HEK293 (cell line): ENCODE measurements around the gene M1AP.

Experiments
- CTCF ChIA-PET: fragments of 350-600 bp; formaldehyde crosslinking; extraction: SDS; loops from one replicate; lab custom pipeline; 2021; ENCODE audit warnings: antibody characterized with exemption; lab: Yijun Ruan, JAX
- POLR2A ChIA-PET: fragments of 300-600 bp; formaldehyde crosslinking; extraction: SDS; loops from one replicate; lab custom pipeline; 2020; ENCODE audit warnings: antibody characterized with exemption, inconsistent platforms; lab: Yijun Ruan, JAX
- H3K27ac ChIP-seq: fragments of 200-500 bp; sonication (Bioruptor generic); 2 replicates; pipeline ENCODE4 v1.5.1; 2014; ENCODE audit warnings: low read depth, low read length, control low read depth, inconsistent platforms; ENCODE audit errors: extremely low read depth
- H3K36me3 ChIP-seq, 2 experiments: fragments of 200-500 bp in 1 of 2; sonication (Bioruptor generic) in 1 of 2; 1 replicate in 1 of 2; 2 replicates in 1 of 2; pipeline ENCODE4 v1.5.1; 2014 to 2017; ENCODE audit warnings: inconsistent platforms in 2 of 2, low read length in 2 of 2; ENCODE audit not compliant: control insufficient read depth in 2 of 2, insufficient read depth in 1 of 2
- H3K4me1 ChIP-seq: fragments of 200-500 bp; sonication (Bioruptor generic); 2 replicates; pipeline ENCODE4 v1.5.1; 2014; ENCODE audit warnings: mild to moderate bottlenecking, low read length, inconsistent platforms; ENCODE audit not compliant: control insufficient read depth, insufficient read depth
- H3K4me3 ChIP-seq: 2 replicates; pipeline ENCODE4 v1.5.1; 2011; ENCODE audit warnings: low read depth, mild to moderate bottlenecking, control low read depth, low read length, moderate library complexity
- H3K9me3 ChIP-seq: fragments of 200-500 bp; sonication (Bioruptor generic); 2 replicates; pipeline ENCODE4 v1.5.1; 2014; ENCODE audit warnings: low read depth, low read length, inconsistent platforms; ENCODE audit not compliant: control insufficient read depth, insufficient read depth
- TCF7L2 ChIP-seq: IDR thresholded peaks from 2 replicates; pipeline ENCODE4 v1.6.1; 2011; ENCODE audit warnings: low read depth, mild to moderate bottlenecking, inconsistent platforms, low read length, moderate library complexity, borderline replicate concordance
- ZBTB49 ChIP-seq: fragments of 450-650 bp; formaldehyde crosslinking; IDR thresholded peaks from 2 replicates; pipeline ENCODE4 v1.5.1; 2016; ENCODE audit warnings: missing biosample characterization, missing genetic modification characterization, low read depth
- ZEB2 ChIP-seq: fragments of 450-650 bp; formaldehyde crosslinking; IDR thresholded peaks from 2 replicates; pipeline ENCODE4 v1.5.1; 2016; ENCODE audit warnings: missing biosample characterization, missing genetic modification characterization
- ZNF132 ChIP-seq: fragments of 450-650 bp; formaldehyde crosslinking; IDR thresholded peaks from 2 replicates; pipeline ENCODE4 v1.5.1; 2017; ENCODE audit warnings: missing biosample characterization, missing genetic modification characterization, borderline replicate concordance
- ZNF239 ChIP-seq: fragments of 450-650 bp; formaldehyde crosslinking; IDR thresholded peaks from 2 replicates; pipeline ENCODE4 v1.5.1; 2016; ENCODE audit warnings: missing biosample characterization, missing genetic modification characterization
- ZNF362 ChIP-seq: fragments of 450-650 bp; formaldehyde crosslinking; IDR thresholded peaks from 2 replicates; pipeline ENCODE4 v1.5.1; 2016; ENCODE audit warnings: missing biosample characterization, missing genetic modification characterization
- ZNF366 ChIP-seq: fragments of 450-650 bp; formaldehyde crosslinking; conservative IDR thresholded peaks from 2 replicates; pipeline ENCODE4 v1.5.1; 2016; ENCODE audit warnings: missing biosample characterization, missing genetic modification characterization
- ZNF658 ChIP-seq: fragments of 450-650 bp; formaldehyde crosslinking; IDR thresholded peaks from 2 replicates; pipeline ENCODE4; 2016; ENCODE audit warnings: missing biosample characterization, missing genetic modification characterization
- TF ChIP-seq, protein P1 (sequence below): fragments of 450-650 bp; formaldehyde crosslinking; IDR thresholded peaks from 2 replicates; pipeline ENCODE4 v1.5.1; 2016; ENCODE audit warnings: missing biosample characterization, missing genetic modification characterization, borderline replicate concordance
- TF ChIP-seq, protein P2 (sequence below): fragments of 450-650 bp; formaldehyde crosslinking; IDR thresholded peaks from 2 replicates; pipeline ENCODE4 v1.5.1; 2016; ENCODE audit warnings: missing biosample characterization, missing genetic modification characterization

Gene M1AP

GRCh38 chr2:74696829-74697228, 48.7 kb upstream of the M1AP start (continued):
- TF ChIP-seq, protein P1, sequence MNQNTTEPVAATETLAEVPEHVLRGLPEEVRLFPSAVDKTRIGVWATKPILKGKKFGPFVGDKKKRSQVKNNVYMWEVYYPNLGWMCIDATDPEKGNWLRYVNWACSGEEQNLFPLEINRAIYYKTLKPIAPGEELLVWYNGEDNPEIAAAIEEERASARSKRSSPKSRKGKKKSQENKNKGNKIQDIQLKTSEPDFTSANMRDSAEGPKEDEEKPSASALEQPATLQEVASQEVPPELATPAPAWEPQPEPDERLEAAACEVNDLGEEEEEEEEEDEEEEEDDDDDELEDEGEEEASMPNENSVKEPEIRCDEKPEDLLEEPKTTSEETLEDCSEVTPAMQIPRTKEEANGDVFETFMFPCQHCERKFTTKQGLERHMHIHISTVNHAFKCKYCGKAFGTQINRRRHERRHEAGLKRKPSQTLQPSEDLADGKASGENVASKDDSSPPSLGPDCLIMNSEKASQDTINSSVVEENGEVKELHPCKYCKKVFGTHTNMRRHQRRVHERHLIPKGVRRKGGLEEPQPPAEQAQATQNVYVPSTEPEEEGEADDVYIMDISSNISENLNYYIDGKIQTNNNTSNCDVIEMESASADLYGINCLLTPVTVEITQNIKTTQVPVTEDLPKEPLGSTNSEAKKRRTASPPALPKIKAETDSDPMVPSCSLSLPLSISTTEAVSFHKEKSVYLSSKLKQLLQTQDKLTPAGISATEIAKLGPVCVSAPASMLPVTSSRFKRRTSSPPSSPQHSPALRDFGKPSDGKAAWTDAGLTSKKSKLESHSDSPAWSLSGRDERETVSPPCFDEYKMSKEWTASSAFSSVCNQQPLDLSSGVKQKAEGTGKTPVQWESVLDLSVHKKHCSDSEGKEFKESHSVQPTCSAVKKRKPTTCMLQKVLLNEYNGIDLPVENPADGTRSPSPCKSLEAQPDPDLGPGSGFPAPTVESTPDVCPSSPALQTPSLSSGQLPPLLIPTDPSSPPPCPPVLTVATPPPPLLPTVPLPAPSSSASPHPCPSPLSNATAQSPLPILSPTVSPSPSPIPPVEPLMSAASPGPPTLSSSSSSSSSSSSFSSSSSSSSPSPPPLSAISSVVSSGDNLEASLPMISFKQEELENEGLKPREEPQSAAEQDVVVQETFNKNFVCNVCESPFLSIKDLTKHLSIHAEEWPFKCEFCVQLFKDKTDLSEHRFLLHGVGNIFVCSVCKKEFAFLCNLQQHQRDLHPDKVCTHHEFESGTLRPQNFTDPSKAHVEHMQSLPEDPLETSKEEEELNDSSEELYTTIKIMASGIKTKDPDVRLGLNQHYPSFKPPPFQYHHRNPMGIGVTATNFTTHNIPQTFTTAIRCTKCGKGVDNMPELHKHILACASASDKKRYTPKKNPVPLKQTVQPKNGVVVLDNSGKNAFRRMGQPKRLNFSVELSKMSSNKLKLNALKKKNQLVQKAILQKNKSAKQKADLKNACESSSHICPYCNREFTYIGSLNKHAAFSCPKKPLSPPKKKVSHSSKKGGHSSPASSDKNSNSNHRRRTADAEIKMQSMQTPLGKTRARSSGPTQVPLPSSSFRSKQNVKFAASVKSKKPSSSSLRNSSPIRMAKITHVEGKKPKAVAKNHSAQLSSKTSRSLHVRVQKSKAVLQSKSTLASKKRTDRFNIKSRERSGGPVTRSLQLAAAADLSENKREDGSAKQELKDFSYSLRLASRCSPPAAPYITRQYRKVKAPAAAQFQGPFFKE = no peak
- TF ChIP-seq, protein P2, sequence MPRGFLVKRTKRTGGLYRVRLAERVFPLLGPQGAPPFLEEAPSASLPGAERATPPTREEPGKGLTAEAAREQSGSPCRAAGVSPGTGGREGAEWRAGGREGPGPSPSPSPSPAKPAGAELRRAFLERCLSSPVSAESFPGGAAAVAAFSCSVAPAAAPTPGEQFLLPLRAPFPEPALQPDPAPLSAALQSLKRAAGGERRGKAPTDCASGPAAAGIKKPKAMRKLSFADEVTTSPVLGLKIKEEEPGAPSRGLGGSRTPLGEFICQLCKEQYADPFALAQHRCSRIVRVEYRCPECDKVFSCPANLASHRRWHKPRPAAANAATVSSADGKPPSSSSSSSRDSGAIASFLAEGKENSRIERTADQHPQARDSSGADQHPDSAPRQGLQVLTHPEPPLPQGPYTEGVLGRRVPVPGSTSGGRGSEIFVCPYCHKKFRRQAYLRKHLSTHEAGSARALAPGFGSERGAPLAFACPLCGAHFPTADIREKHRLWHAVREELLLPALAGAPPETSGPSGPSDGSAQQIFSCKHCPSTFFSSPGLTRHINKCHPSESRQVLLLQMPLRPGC (tag by site-specific recombination) = no peak
- TF ChIP-seq ZNF366 (tag by site-specific recombination) = no peak
- TF ChIP-seq, all 188 proteins: peak for 0

DNA sequence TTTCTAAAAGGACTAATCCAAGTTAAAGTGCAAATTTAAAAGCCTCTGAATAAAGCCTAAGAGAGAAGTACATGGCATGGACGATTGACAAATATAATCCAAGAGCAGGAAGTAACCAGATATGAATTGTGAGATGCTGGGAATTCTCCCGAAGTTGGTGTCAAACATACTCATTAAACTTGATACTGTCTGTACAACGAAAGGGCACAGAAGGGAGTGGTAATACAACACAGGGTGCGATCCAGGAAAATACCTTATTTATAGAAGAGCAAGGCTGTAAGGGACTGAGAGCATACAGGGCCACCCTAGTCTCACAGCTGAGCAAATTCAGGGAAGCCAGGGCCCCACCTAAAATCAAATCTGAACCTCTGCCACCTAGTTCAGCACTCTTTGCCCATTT, 47.5 kb upstream of the M1AP start:
- Histone ChIP-seq H3K36me3 (no peaks in the 10 kb centered on the region), H3K9me3 (no peaks in the 10 kb centered on the region), H3K4me3 (no peak overlapping the region), H3K4me1 (no peaks in the 10 kb centered on the region), H3K27ac (no peak overlapping the region)
- ChIA-PET CTCF (interaction anchor here (1.6 to 2.2 kb wide), 2 partner anchors 18 to 181 kb away, joined by 9 to 18 read pairs; no protein-coding TSS in a partner anchor), POLR2A (no interaction called here)
- no peak for TF ChIP-seq ZEB2 (tag by site-specific recombination)
- no peak for TF ChIP-seq ZNF362 (tag by site-specific recombination)
- TF ChIP-seq ZNF658 (tag by site-specific recombination) = no peak
- no peak for TF ChIP-seq ZBTB49 (tag by site-specific recombination)

- Histone ChIP-seq H3K27ac (no peak overlapping the region), H3K36me3 (no peaks in the 10 kb centered on the region), H3K4me1 (no peaks in the 10 kb centered on the region), H3K9me3 (no peaks in the 10 kb centered on the region), H3K4me3 (no peak overlapping the region)
- CTCF ChIA-PET = interaction anchor here (0.8 to 2.2 kb wide), 3 partner anchors 10 to 182 kb away, joined by 3 to 18 read pairs (median 9); no protein-coding TSS in a partner anchor
- TF ChIP-seq TCF7L2 = no peak
- no peak for TF ChIP-seq ZNF132 (tag by site-specific recombination)
- no peak for TF ChIP-seq ZNF239 (tag by site-specific recombination)
- TF ChIP-seq ZNF658 (tag by site-specific recombination) = no peak
- POLR2A ChIA-PET = no interaction called here
Measured at GRCh38 chr2:74694281-74694680, 46.2 kb upstream of the M1AP start.
